Neural cell (in vitro differentiated cells): ENCODE data around the gene TLX1. TPM values are rescaled to one million over a fixed set of nuclear protein-coding genes. Genes with fewer than 3 reads are reported as not detected.

Experiments
- H2AFZ ChIP-seq: fragments of 200-600, 300-800 bp; sonication (generic), shearing (Covaris generic); 2 replicates; pipeline ENCODE4 v1.6.0; 2014; ENCODE audit warnings: low read depth, mild to moderate bottlenecking, antibody characterized with exemption, low read length, moderate library complexity
- H3F3A ChIP-seq: fragments of 200-600 bp; shearing (Covaris generic); 2 replicates; pipeline ENCODE4 v1.6.1; 2016; ENCODE audit warnings: mild to moderate bottlenecking, moderate library complexity, mixed read lengths, antibody characterized with exemption, low read length; ENCODE audit not compliant: insufficient read depth, poor library complexity, severe bottlenecking
- H3K27ac ChIP-seq: fragments of 200-600, 300-800 bp; sonication (generic), shearing (Covaris generic); 2 replicates; pipeline ENCODE4 v1.5.1; 2014; ENCODE audit warnings: mild to moderate bottlenecking, low read length, moderate library complexity
- H3K27me3 ChIP-seq: fragments of 300-800, 200-600 bp; sonication (generic), shearing (Covaris generic); 2 replicates; pipeline ENCODE4 v1.6.0; 2014; ENCODE audit warnings: mild to moderate bottlenecking, low read depth, low read length, moderate library complexity; ENCODE audit not compliant: insufficient read depth
- H3K36me3 ChIP-seq: fragments of 300-800, 200-600 bp; sonication (generic), shearing (Covaris generic); 2 replicates; pipeline ENCODE4 v1.5.1; 2014; ENCODE audit warnings: mild to moderate bottlenecking, antibody characterized with exemption, low read length, moderate library complexity; ENCODE audit not compliant: insufficient read depth
- H3K4me2 ChIP-seq: fragments of 300-800, 200-600 bp; sonication (generic), shearing (Covaris generic); 2 replicates; pipeline ENCODE4 v1.6.0; 2014; ENCODE audit warnings: mild to moderate bottlenecking, low read length
- H3K4me3 ChIP-seq: fragments of 300-800, 200-600 bp; sonication (generic), shearing (Covaris generic); 2 replicates; pipeline ENCODE4 v1.5.1; 2014; ENCODE audit warnings: mild to moderate bottlenecking, low read length, moderate library complexity
- H3K79me2 ChIP-seq: fragments of 200-600 bp; shearing (Covaris generic); replicated peaks from 2 replicates; pipeline ENCODE4 v1.6.0; 2014; ENCODE audit warnings: mild to moderate bottlenecking, low read length, moderate library complexity; ENCODE audit not compliant: insufficient read depth
- H3K9ac ChIP-seq: fragments of 300-800, 200-600 bp; sonication (generic), shearing (Covaris generic); 2 replicates; pipeline ENCODE4 v1.6.1; 2016; ENCODE audit warnings: mild to moderate bottlenecking, low read length, mixed read lengths
- H3K9me2 ChIP-seq: fragments of 200-600 bp; shearing (Covaris generic); 2 replicates; pipeline ENCODE4 v1.6.1; 2016; ENCODE audit warnings: mild to moderate bottlenecking, low read length, mixed read lengths; ENCODE audit not compliant: insufficient read depth
- H3K9me3 ChIP-seq: fragments of 200-600, 300-800 bp; sonication (generic), shearing (Covaris generic); 2 replicates; pipeline ENCODE4 v1.6.1; 2016; ENCODE audit warnings: mild to moderate bottlenecking, mixed run types, low read length, moderate library complexity, mixed read lengths
- H4K20me1 ChIP-seq: fragments of 200-600 bp; shearing (Covaris generic); 2 replicates; pipeline ENCODE4 v1.6.1; 2016; ENCODE audit warnings: mild to moderate bottlenecking, mixed run types; ENCODE audit not compliant: insufficient read depth
- CTCF ChIP-seq: fragments of 450-650 bp; IDR thresholded peaks from 2 replicates; pipeline ENCODE4 v1.5.1; 2014; ENCODE audit warnings: antibody characterized with exemption, mild to moderate bottlenecking, moderate library complexity; ENCODE audit not compliant: poor library complexity, severe bottlenecking
- EP300 ChIP-seq: fragments of 450-650 bp; conservative IDR thresholded peaks from 2 replicates; pipeline ENCODE4 v1.6.1; 2014; ENCODE audit warnings: antibody characterized with exemption, mild to moderate bottlenecking, moderate library complexity; ENCODE audit not compliant: poor library complexity, severe bottlenecking
- EZH2 ChIP-seq: fragments of 200-600, 300-800 bp; shearing (Covaris generic), sonication (generic); IDR thresholded peaks from 2 replicates; pipeline ENCODE4 v1.6.1; 2014; ENCODE audit warnings: antibody characterized with exemption, low read length, borderline replicate concordance, mild to moderate bottlenecking; ENCODE audit not compliant: insufficient read depth, poor library complexity, severe bottlenecking
- MXI1 ChIP-seq: fragments of 450-650 bp; conservative IDR thresholded peaks from 2 replicates; pipeline ENCODE4 v1.6.1; 2014; ENCODE audit warnings: antibody characterized with exemption, mild to moderate bottlenecking; ENCODE audit not compliant: poor library complexity, severe bottlenecking
- POLR2AphosphoS5 ChIP-seq: IDR thresholded peaks from 2 replicates; pipeline ENCODE4 v1.6.1; 2012
- RAD21 ChIP-seq: fragments of 450-650 bp; conservative IDR thresholded peaks from 2 replicates; pipeline ENCODE4 v1.6.1; 2014; ENCODE audit warnings: antibody characterized with exemption, mild to moderate bottlenecking, moderate library complexity
- REST ChIP-seq: IDR thresholded peaks from 2 replicates; pipeline ENCODE4 v1.6.1; 2012; ENCODE audit warnings: borderline replicate concordance
- SMC3 ChIP-seq: fragments of 450-650 bp; conservative IDR thresholded peaks from 2 replicates; pipeline ENCODE4 v1.6.1; 2014; ENCODE audit warnings: antibody characterized with exemption, mild to moderate bottlenecking, moderate library complexity; ENCODE audit not compliant: poor library complexity
- TAF1 ChIP-seq: IDR thresholded peaks from 2 replicates; pipeline ENCODE4 v1.6.1; 2012; ENCODE audit warnings: low read depth
- polyA plus RNA-seq: library from polyadenylated mRNA; depleted of rRNA; stranded (reverse); fragments of >200 nt; gene quantifications from 2 replicates; pipeline ENCODE4 v1.2.3, GENCODE V29; 2014

TLX1 gene
- polyA plus RNA-seq, 1 donor from 2014 or later, result not detected

GRCh38 chr10:101166430-101166829 is 35.3 kb downstream of the TLX1 start:
- Histone ChIP-seq H3K79me2 (no peaks in the 10 kb centered on the region), H3K9me2 (no peaks in the 10 kb centered on the region), H2AFZ (no peak overlapping the region), H3K36me3 (no peaks in the 10 kb centered on the region), H3K27ac (no peak overlapping the region), H3K4me2 (no peak overlapping the region), H3K27me3 (peaks cover 56% of the 10 kb centered on the region), H3K9ac (no peak overlapping the region), H3F3A (no peaks in the 10 kb centered on the region), H4K20me1 (no peaks in the 10 kb centered on the region), H3K4me3 (no peak overlapping the region), H3K9me3 (no peaks in the 10 kb centered on the region)
- TF ChIP-seq POLR2AphosphoS5 (no peak), EZH2 (no peak), RAD21 (no peak), SMC3 (no peak), TAF1 (no peak), EP300 (no peak), REST (no peak), CTCF (no peak), MXI1 (no peak)

- peaks cover 13% of the 10 kb centered on the region for H3K27me3 ChIP-seq
- H3K4me3 ChIP-seq, result no peak overlapping the region
- no peak overlapping the region for H3K4me2 ChIP-seq
- H2AFZ ChIP-seq, result no peak overlapping the region
- H3K27ac ChIP-seq, result no peak overlapping the region
- no peaks in the 10 kb centered on the region for H3F3A ChIP-seq
- H3K79me2 ChIP-seq, result no peaks in the 10 kb centered on the region
- TF ChIP-seq MXI1, result no peak
- no peak for TF ChIP-seq RAD21
- TF ChIP-seq SMC3, result no peak
- no peak for TF ChIP-seq REST
- no peak for TF ChIP-seq CTCF
- TF ChIP-seq EP300, result no peak
- no peak for TF ChIP-seq TAF1
- TF ChIP-seq POLR2AphosphoS5, result no peak
- H3K9me2 ChIP-seq, result no peaks in the 10 kb centered on the region
- no peaks in the 10 kb centered on the region for H4K20me1 ChIP-seq
- H3K36me3 ChIP-seq, result no peaks in the 10 kb centered on the region
- H3K9ac ChIP-seq, result no peak overlapping the region
- no peaks in the 10 kb centered on the region for H3K9me3 ChIP-seq
Observed at GRCh38 chr10:101172741-101173140, 41.6 kb downstream of the TLX1 start.
